IMR-90 (cell line): Measurements from ENCODE around the gene KLF13. TPM values are rescaled to one million over a fixed set of nuclear protein-coding genes. Genes with fewer than 3 reads are reported as not detected.

ENCODE experiments used
- ATAC-seq: fragments of 200-7000 bp; cut with Tn5 transposase; 2 replicates; pipeline ENCODE4 v1.9.1; 2020; ENCODE audit warnings: low read depth, mild to moderate bottlenecking, moderate library complexity
- BruUV-seq: library from RNA; stranded (reverse); fragments of 400-500 nt; replicated peaks from 2 replicates; lab custom pipeline; 2021; lab: Mats Ljungman, UMichigan
- CTCF ChIA-PET: fragments of 300-600 bp; formaldehyde crosslinking; extraction: SDS; loops from one replicate; lab custom pipeline; 2021; ENCODE audit warnings: antibody characterized with exemption; lab: Yijun Ruan, JAX
- POLR2A ChIA-PET: fragments of 300-600 bp; sonication (Branson Sonifier 250); formaldehyde crosslinking; loops from one replicate; lab custom pipeline; 2022; ENCODE audit warnings: antibody characterized with exemption; ENCODE audit not compliant: unreplicated experiment; lab: Charles Lee
- DNase-seq: peaks from one replicate; pipeline ENCODE4 v3.0.0; 2013
- H2AFZ ChIP-seq: replicated peaks from 2 replicates; pipeline ENCODE3; 2013; ENCODE audit warnings: low read length, mild to moderate bottlenecking; ENCODE audit not compliant: poor library complexity
- H2AK5ac ChIP-seq: 2 replicates; pipeline ENCODE4 v1.6.1; 2013; ENCODE audit warnings: low read depth, low read length, inconsistent platforms
- H2AK9ac ChIP-seq: replicated peaks from 2 replicates; pipeline ENCODE3; 2013; ENCODE audit warnings: mild to moderate bottlenecking, low read depth, low read length, moderate library complexity; ENCODE audit not compliant: poor library complexity
- H2BK120ac ChIP-seq: 2 replicates; pipeline ENCODE4 v1.6.1; 2013; ENCODE audit warnings: low read depth, low read length, inconsistent platforms
- H2BK15ac ChIP-seq: 3 replicates; pipeline ENCODE4 v1.6.1; 2013; ENCODE audit warnings: low read depth, low read length, inconsistent platforms
- H2BK20ac ChIP-seq: 2 replicates; pipeline ENCODE4 v1.6.1; 2013; ENCODE audit warnings: low read depth, mild to moderate bottlenecking, inconsistent platforms, low read length, moderate library complexity
- H2BK5ac ChIP-seq: 2 replicates; pipeline ENCODE4 v1.6.1; 2013; ENCODE audit warnings: mild to moderate bottlenecking, low read depth, low read length, inconsistent platforms; ENCODE audit not compliant: poor library complexity, severe bottlenecking
- H3K14ac ChIP-seq: replicated peaks from 2 replicates; pipeline ENCODE4 v1.6.1; 2013; ENCODE audit warnings: low read depth, low read length, inconsistent platforms
- H3K18ac ChIP-seq: 2 replicates; pipeline ENCODE4 v1.6.1; 2013; ENCODE audit warnings: low read depth, low read length, control low read depth
- H3K23ac ChIP-seq: 2 replicates; pipeline ENCODE4 v1.6.1; 2013; ENCODE audit warnings: low read depth, low read length, inconsistent platforms
- H3K27ac ChIP-seq: 2 replicates; pipeline ENCODE4 v1.5.1; 2013; ENCODE audit warnings: mild to moderate bottlenecking, control low read depth, low read length; ENCODE audit not compliant: insufficient read depth
- H3K27me3 ChIP-seq: 2 replicates; pipeline ENCODE4 v1.6.1; 2013; ENCODE audit warnings: low read length; ENCODE audit not compliant: control insufficient read depth, insufficient read depth
- H3K36me3 ChIP-seq: 2 replicates; pipeline ENCODE4 v1.6.1; 2013; ENCODE audit warnings: low read length, mixed read lengths; ENCODE audit not compliant: control insufficient read depth, insufficient read depth
- H3K4ac ChIP-seq: 2 replicates; pipeline ENCODE4 v1.6.1; 2013; ENCODE audit warnings: low read depth, low read length, inconsistent platforms
- H3K4me1 ChIP-seq: 2 replicates; pipeline ENCODE4 v1.6.1; 2013; ENCODE audit warnings: low read length, mixed read lengths; ENCODE audit not compliant: control insufficient read depth, insufficient read depth
- H3K4me2 ChIP-seq: 2 replicates; pipeline ENCODE4 v1.6.1; 2013; ENCODE audit warnings: low read depth, mild to moderate bottlenecking, control low read depth, low read length, moderate library complexity
- H3K4me3 ChIP-seq: 2 replicates; pipeline ENCODE4 v1.5.1; 2013; ENCODE audit warnings: low read depth, mild to moderate bottlenecking, control low read depth, low read length, moderate library complexity; ENCODE audit not compliant: insufficient read depth
- H3K56ac ChIP-seq: 2 replicates; pipeline ENCODE4 v1.6.1; 2013; ENCODE audit warnings: low read length, inconsistent platforms; ENCODE audit not compliant: insufficient read depth; ENCODE audit errors: extremely low read depth
- H3K79me1 ChIP-seq, 2 experiments: 2 replicates each; pipeline ENCODE4 v1.6.1; 2013; ENCODE audit warnings: low read length in 2 of 2, inconsistent platforms in 1 of 2, low read depth in 1 of 2
- H3K9ac ChIP-seq: 2 replicates; pipeline ENCODE4 v1.6.1; 2013; ENCODE audit warnings: low read depth, low read length, control low read depth
- H3K9me1 ChIP-seq: 2 replicates; pipeline ENCODE4 v1.6.1; 2013; ENCODE audit warnings: low read length, inconsistent platforms; ENCODE audit not compliant: insufficient read depth
- H3K9me3 ChIP-seq: 2 replicates; pipeline ENCODE4 v1.6.1; 2013; ENCODE audit warnings: low read length; ENCODE audit not compliant: control insufficient read depth, insufficient read depth
- H4K20me1 ChIP-seq: 2 replicates; pipeline ENCODE4 v1.6.1; 2013; ENCODE audit warnings: low read length, inconsistent platforms; ENCODE audit not compliant: insufficient read depth
- H4K5ac ChIP-seq: 2 replicates; pipeline ENCODE4 v1.6.1; 2013; ENCODE audit warnings: mild to moderate bottlenecking, low read depth, low read length, control low read depth
- H4K8ac ChIP-seq, 2 experiments: 2 replicates each; pipeline ENCODE4 v1.6.1; 2013; ENCODE audit warnings: low read depth in 2 of 2, low read length in 2 of 2, control low read depth in 1 of 2, inconsistent platforms in 1 of 2
- H4K91ac ChIP-seq: 2 replicates; pipeline ENCODE4 v1.6.1; 2013; ENCODE audit warnings: low read depth, low read length, inconsistent platforms; ENCODE audit not compliant: insufficient read depth
- CEBPB ChIP-seq: IDR thresholded peaks from 2 replicates; pipeline ENCODE4 v1.6.1; 2012; ENCODE audit warnings: low read depth, low read length, improper control_type of control experiment
- CHD1 ChIP-seq: IDR thresholded peaks from 2 replicates; pipeline ENCODE4 v1.6.1; 2012; ENCODE audit warnings: low read depth, low read length, improper control_type of control experiment
- CTCF ChIP-seq: conservative IDR thresholded peaks from 2 replicates; pipeline ENCODE4 v1.5.1; 2012; ENCODE audit warnings: mild to moderate bottlenecking, low read depth, low read length, improper control_type of control experiment
- ELK1 ChIP-seq: fragments of 150-350 bp; IDR thresholded peaks from 2 replicates; pipeline ENCODE4 v1.6.1; 2016; ENCODE audit warnings: low read depth, mild to moderate bottlenecking, low read length, moderate library complexity, borderline replicate concordance
- FOS ChIP-seq: fragments of 150-350 bp; IDR thresholded peaks from 2 replicates; pipeline ENCODE4 v1.6.1; 2016; ENCODE audit warnings: low read depth, low read length
- MAFK ChIP-seq: IDR thresholded peaks from 2 replicates; pipeline ENCODE4 v1.6.1; 2012; ENCODE audit warnings: low read depth, low read length, improper control_type of control experiment
- MXI1 ChIP-seq: IDR thresholded peaks from 2 replicates; pipeline ENCODE4 v1.6.1; 2012; ENCODE audit warnings: low read depth, mild to moderate bottlenecking, low read length, moderate library complexity, borderline replicate concordance
- NFE2L2 ChIP-seq: fragments of 150-350 bp; IDR thresholded peaks from 2 replicates; pipeline ENCODE4 v1.6.1; 2016; ENCODE audit warnings: low read depth, mild to moderate bottlenecking, low read length
- POLR2A ChIP-seq: IDR thresholded peaks from 2 replicates; pipeline ENCODE4 v1.6.1; 2012; ENCODE audit warnings: mild to moderate bottlenecking, low read depth, low read length
- USF2 ChIP-seq: fragments of 150-350 bp; IDR thresholded peaks from 2 replicates; pipeline ENCODE4 v1.6.1; 2017; ENCODE audit warnings: mild to moderate bottlenecking, antibody characterized with exemption, low read length, low read depth
- WGBS, 2 experiments: methylation state at CpG; one replicate each; pipeline versions ENCODE4 v1.1.5 to v1.1.7; 2013; ENCODE audit warnings: missing lambda C conversion rate in 2 of 2; ENCODE audit not compliant: insufficient read length in 1 of 2; ENCODE audit errors: extremely low coverage in 2 of 2; 5-methylcytosine and 5-hydroxymethylcytosine counted together
- dilution Hi-C: fragments of 300-500 bp; cut with HindIII; formaldehyde crosslinking; loops from one replicate; pipeline ENCODE4 v1.14.3; 2018; ENCODE audit warnings: low sequenced_read_pairs; ENCODE audit not compliant: unreplicated experiment
- in situ Hi-C: fragments of 300-500 bp; cut with MboI; formaldehyde crosslinking; loops from 3 replicates; pipeline ENCODE4 v1.14.3; 2019; ENCODE audit warnings: low sequenced_read_pairs, inconsistent platforms, mixed read lengths
- intact Hi-C: fragments of 100-400 bp; cut with micrococcal nuclease; formaldehyde crosslinking; loops from 2 replicates; pipeline ENCODE4 v1.10.0; 2022
- polyA plus RNA-seq, 3 experiments: library from polyadenylated mRNA; depleted of rRNA; stranded (reverse); fragments of >200 nt; gene quantifications; 2 replicates each; pipeline ENCODE4 v1.2.3, GENCODE V29; 2012; ENCODE audit warnings: low replicate concordance in 1 of 3
- total RNA-seq: library from RNA; depleted of rRNA; stranded (reverse); fragments of >200 nt; gene quantifications from 2 replicates; pipeline ENCODE4 v1.2.3, GENCODE V29; 2012

KLF13 gene
- total and polyA plus RNA-seq, 2 of the 4 experiments (the other 2 are of a cell fraction), result 9.5 to 10.6 TPM

GRCh38 chr15:31350771-31351170 lies 24.1 kb downstream of the KLF13 start:
- H3K79me1 ChIP-seq, result peaks cover 43 to 85% of the 10 kb centered on the region in 2 experiments
- no peak overlapping the region for H2BK120ac ChIP-seq
- H3K23ac ChIP-seq, result no peak overlapping the region
- H3K4me1 ChIP-seq, result peaks cover 19% of the 10 kb centered on the region
- H4K20me1 ChIP-seq, result peaks cover 55% of the 10 kb centered on the region
- no peak overlapping the region for H2AK5ac ChIP-seq
- H3K9me1 ChIP-seq, result peaks cover 29% of the 10 kb centered on the region
- 100% methylated on average over 3 of the region's 7 CpGs; no CpG with 5 or more reads in 1 of the 2 experiments for WGBS, 2 experiments
- H3K4ac ChIP-seq, result no peak overlapping the region
- H3K18ac ChIP-seq, result no peak overlapping the region
- H2AK9ac ChIP-seq, result no peak overlapping the region
- no TSS peak for BruUV-seq
- intact Hi-C loops (no loop called here), dilution Hi-C loops (no loop called here), in situ Hi-C loops (no loop called here)
- H2BK15ac ChIP-seq, result no peak overlapping the region
- no peak overlapping the region for H4K5ac ChIP-seq
- H3K4me3 ChIP-seq, result no peak overlapping the region
- no peaks in the 10 kb centered on the region for H3K9me3 ChIP-seq
- H4K8ac ChIP-seq, result no peak overlapping the region
- no peak overlapping the region for H2AFZ ChIP-seq
- no peak for TF ChIP-seq ELK1
- no peak for TF ChIP-seq MAFK
- TF ChIP-seq CEBPB, result no peak
- no peak for TF ChIP-seq POLR2A
- TF ChIP-seq MXI1, result no peak
- TF ChIP-seq NFE2L2, result no peak
- no peak for TF ChIP-seq CHD1
- no peak for TF ChIP-seq USF2
- TF ChIP-seq CTCF, result no peak
- no peak for TF ChIP-seq FOS
- H3K27ac ChIP-seq, result no peak overlapping the region
- H3K4me2 ChIP-seq, result no peak overlapping the region
- no peaks in the 10 kb centered on the region; the same call in 1 of the 2 replicates for H3K36me3 ChIP-seq
- ChIA-PET CTCF (interaction anchor here (0.6 kb wide), 1 partner anchor 14 kb away, joined by 3 read pairs; no protein-coding TSS in a partner anchor), POLR2A (no interaction called here)
- no peaks in the 10 kb centered on the region for H3K27me3 ChIP-seq
- no peak overlapping the region for H2BK5ac ChIP-seq
- no peak overlapping the region for H2BK20ac ChIP-seq
- ATAC-seq (no peak), DNase-seq (no peak)
- no peak overlapping the region for H3K56ac ChIP-seq
- H3K9ac ChIP-seq, result no peak overlapping the region
- H3K14ac ChIP-seq, result no peak overlapping the region
- no peak overlapping the region for H4K91ac ChIP-seq
